GM19238 (cell line): ENCODE results near the gene FILIP1L.
"Not testable (repeated sequence)": the region's sequence is repeated elsewhere in the genome, so short reads cannot be mapped to it uniquely, and the experiment has no call there.

Experiments
- DNase-seq: peaks from one replicate; pipeline ENCODE4 v3.0.0; 2011; ENCODE audit warnings: low spot score; ENCODE audit not compliant: insufficient read length

FILIP1L gene

DNA sequence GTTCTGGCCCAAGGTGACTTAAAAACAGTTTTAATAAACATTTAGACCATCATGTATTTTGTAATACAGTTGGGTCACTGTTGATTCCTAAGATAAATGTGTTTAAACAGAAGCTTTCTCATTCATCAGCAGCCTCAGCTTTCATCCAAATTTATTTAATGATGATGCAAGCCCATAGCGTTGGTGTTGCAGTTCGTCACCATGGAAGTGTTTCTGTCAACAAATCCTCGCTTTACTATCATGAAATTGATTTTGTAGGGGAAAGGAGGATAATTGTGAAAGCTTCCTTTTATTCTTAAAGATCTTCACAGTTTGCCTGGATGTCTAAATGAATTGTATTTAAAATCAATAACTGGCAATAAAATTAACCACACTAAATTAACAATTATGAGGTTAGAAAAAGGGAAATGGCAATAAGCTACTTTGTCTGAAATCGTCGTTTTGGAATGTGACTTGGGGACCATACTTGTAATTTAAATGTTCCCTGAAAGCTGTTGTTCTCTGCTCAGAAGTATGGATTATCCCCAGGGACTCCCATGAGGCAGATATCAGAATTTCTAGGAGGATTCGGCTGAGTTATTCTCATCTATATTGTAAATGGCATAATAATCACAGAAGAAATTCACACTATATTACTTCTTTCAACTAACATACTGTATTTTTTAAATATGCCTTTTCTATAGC lies 267.7 kb downstream of the FILIP1L start:
- no peak for DNase-seq

DNA sequence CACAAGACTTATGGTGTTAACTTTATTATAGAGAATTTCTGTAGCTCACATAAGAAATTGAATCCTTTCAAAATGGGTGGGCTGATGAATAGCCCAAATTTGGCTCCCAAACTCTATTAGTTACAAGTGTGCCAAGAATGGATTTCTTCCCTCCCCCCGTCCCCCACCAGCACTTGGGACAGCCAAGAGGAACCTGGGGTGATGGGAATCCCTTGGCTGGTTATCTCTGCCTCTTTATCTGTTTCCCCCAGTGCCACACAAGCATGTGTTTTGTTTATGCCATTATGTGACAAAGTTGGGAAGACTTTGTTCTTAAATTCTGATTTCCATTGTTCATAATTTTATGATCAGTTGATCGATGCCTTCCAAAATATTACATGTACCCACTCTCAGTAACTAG lies 268.3 kb downstream of the FILIP1L start:
- no peak for DNase-seq

DNA sequence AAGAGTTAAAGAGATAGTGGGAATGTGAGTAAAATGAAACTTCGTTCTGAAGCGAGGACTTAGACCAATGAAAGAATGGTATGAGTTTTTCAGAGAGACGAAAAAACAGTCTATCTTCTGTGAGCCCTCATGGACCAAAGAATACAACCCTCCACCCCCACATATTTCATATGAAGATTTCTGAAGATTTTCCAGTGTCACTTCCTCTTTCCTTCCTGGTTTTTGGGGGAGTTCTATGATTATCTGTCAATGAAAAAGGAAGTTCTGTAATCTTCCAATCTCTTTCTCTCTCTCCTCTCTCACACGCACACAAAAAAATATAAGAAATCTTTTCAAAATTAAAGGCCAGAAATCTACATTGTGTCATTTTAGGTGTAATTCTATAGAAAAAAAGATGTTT lies 269.0 kb downstream of the FILIP1L start:
- DNase-seq: no peak

DNA sequence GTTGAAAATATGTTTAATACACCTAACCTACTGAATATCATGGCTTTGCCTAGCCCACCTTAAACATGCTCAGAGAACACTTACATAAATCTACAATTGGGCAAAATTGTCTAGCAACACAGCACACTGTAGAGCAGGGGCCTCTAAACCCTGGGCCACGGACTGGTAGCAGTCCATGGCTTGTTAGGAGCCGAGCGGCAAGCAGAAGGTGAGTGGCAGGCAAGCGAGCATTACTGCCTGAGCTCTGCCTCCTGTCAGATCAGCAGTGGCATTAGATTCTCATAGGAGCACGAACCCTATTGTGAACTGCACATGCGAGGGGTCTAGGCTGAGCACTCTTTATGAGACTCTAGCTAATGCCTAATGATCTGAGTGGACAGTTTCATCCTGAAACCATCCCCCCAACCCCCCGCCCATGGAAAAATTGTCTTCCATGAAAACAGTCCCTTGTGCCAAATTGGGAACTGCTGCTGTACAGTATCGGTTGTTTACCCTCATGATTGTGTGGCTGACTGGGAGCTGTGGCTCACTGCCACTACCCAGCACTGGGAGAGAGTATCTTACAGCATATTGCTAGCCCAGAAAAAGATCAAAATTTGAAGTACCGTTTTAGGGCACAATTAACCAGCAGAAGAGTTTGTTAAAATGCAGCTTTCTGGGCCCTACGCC lies 270.6 kb downstream of the FILIP1L start:
- no peak for DNase-seq

DNA sequence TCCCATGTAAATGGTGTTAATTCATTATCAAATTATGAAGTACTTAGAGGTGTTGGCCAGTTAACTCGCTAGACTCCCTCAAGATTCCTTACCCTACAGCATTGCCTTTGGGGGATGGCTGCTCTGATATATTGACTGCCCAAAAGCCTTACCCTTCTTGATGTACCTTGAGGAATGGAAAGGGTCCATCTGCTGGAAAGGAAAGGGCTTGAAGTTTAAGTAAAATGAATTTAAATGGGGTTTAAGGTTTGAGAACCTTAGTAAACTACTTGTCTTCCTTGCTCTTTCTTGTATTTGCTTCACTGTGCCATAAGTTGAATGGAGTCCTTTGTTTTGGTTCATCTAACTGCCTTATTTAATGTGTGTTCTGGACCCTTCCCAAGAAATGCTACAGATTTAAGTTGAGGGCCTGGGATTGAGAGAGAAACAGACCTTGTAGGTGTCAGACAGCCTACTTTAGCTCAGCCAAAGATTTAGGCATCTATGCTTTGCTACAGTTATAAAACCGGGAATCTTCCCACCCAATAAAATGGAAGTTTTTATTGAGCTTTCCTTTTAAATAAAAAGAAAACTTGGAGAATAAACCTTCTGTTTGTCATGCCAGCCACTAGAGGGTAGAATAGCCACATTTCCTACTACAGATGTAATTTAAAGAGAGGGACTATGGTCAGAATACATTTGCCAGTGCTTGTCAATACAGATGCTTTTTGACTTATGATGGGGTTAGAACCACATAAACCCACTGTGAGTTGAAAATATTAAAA lies 271.3 kb downstream of the FILIP1L start:
- no peak for DNase-seq

DNA sequence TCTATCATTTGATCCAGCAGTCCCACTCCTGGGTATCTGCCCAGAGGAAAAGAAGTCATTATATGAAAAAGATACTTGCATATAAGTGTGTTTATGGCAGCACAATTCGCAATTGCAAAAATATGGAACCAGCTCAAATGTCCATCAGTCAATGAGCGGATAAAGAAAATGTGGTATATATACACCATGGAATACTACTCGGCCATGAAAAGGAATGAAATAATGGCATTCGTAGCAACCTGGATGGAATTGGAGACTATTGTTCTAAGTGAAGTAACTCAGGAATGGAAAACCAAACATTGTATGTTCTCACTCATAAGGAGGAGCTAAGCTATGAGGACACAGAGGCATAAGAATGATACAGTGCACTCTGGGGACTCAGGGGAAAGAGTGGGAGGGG lies 272.4 kb downstream of the FILIP1L start:
- DNase-seq: not testable (repeated sequence)

DNA sequence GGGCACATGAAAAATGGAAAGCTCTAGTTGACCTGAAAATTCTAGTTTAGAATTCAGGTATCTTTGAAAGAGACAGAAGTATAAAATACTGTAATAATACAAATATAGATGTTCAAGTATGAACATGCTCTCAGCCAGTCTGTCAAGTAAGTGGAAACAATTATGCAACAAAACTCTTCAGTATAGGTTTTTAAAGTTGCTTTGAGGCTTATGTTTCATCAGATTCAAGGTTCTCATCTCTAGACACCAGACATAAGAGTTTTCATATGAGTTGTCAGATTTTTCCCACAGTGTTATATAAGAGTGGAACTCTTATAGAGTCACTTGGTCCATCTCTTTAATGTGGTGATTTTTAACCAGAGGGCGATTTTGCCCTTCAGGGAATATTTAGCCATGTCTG lies 274.7 kb downstream of the FILIP1L start:
- DNase-seq: no peak

DNA sequence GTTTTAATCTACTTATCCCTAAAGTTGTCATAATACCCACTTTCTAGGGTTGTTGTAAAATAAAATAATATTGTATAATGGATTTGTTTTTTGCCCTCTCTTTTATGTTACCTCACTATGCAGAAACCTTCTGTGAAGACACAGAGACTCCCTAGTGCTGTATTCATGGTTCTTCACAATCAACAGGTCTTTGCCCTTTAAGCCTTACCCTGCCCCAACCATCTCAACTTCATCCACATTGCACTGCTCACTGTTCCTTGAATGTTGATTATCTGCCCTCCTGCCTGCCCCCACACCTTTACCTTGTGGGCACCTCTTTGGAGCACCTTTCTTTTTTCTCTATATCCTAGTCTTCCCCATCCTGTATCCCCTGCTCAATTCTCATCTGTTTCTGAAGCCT lies 275.5 kb downstream of the FILIP1L start:
- DNase-seq: no peak

DNA sequence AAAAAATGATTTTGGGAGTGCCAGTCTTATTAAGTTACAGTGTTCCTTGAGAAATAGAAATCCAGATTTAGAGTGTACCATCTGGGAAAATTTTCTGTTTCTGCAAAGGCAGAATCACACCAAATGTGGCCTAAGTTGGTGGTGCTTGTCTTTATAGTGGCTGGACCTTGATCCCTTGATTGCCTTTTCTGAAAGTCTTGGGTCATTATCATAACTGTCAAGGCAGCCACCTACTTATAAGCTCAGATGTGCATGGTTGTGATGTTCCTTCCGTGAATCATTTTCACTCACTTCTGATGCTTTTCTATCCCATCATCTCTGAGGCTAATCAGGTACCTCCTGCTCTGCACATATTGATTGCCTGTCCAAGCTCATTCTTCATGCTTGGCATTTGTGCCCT lies 276.6 kb downstream of the FILIP1L start:
- no peak for DNase-seq

DNA sequence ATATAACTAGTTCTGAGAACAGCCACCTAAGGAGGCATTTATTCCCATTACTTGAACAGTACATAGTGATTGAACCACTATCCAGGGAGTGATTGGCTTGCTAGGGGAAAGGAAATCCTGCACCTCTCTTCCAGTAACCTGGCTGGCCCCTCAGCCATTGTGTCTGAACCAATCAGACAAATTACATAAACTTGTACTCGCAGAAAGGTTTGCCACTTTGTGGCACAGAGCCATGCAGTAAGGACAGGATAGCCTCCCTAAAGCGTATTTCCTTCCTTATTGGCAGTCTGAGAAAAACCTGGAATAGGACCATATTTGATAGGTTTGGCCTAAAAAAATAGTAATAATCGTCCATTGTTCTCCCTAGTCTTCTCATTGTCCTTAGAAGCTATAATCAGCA lies 277.6 kb downstream of the FILIP1L start:
- no peak for DNase-seq

DNA sequence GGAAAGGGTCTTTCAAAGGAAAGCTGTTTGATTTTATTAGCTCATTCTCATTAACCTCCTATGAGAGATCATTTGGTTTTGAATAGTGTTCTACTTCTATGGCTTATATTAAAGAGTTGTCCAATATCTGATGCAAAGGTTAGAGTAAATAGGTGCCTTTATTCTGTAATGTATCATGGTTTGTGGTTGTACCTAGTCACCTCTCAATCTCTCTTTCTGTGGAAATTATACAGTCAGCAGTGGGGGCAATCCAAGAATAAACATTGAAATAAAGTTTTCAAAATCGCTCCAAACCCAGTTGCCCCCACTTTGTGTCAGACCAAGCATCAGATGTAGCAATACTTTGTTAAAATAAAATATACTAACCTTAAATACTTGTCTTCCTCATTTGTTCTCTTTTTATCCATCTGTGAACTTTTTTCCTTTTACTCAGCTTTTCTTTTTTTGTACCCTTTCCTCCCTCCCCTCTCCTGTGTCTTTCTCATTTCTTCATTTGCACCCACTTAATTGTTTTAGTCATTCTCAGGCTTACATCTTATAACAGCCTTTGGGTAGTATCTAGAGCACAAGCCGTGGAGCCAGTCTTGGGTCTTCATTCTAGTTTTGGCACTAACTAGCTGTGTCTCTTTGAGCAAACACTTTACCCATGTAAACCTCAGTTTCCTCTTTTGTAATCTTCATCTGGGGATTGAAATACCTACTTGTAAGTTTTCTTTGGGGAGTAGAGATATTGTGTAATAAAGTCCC lies 279.9 kb downstream of the FILIP1L start:
- no peak for DNase-seq

DNA sequence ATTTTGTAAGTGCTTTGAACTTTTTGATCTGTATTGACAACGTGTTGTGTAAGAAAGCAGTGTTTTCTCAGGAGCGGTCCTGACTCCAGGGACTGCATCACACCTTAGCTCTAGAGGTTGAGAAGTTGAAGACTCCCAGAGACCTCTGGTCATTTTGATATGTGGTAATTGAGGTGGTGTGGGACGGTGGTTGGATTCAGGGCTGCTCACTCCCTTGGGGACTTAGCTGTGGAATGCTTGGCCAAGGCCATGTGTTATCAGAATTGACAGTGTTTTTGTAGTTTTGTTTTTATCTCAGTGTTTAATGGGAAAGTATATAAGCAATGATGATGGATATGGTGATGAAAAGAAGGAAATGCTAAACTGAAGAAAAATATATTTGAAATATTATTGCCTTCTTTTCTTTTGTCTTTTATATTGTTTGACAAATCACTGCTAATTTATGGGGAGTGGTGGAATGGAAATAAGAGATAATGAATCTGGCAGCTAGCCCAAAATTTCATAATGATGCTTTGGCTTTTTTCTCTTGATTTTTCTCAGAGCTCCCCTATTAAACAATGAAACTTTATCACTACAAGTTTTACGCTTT lies 280.6 kb downstream of the FILIP1L start:
- DNase-seq: no peak

DNA sequence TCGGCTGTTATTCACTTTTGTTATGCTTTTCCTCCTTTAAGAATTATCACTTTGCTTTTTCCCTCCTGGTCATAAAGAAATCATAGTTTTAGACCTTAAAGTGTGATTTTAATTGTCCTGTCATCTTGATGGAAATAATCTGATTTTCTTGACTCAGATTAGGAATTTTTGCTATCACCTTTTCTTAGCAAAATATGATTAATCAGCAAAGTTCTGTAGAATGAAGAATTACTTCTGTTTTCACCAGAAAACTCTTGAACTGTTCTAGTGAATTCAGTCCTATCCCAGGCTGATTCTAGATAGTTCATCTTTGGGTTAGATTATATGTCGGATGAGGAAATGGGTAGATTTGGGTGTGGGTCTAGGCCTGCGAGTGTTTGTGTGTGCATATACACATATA lies 284.5 kb downstream of the FILIP1L start:
- DNase-seq: no peak

DNA sequence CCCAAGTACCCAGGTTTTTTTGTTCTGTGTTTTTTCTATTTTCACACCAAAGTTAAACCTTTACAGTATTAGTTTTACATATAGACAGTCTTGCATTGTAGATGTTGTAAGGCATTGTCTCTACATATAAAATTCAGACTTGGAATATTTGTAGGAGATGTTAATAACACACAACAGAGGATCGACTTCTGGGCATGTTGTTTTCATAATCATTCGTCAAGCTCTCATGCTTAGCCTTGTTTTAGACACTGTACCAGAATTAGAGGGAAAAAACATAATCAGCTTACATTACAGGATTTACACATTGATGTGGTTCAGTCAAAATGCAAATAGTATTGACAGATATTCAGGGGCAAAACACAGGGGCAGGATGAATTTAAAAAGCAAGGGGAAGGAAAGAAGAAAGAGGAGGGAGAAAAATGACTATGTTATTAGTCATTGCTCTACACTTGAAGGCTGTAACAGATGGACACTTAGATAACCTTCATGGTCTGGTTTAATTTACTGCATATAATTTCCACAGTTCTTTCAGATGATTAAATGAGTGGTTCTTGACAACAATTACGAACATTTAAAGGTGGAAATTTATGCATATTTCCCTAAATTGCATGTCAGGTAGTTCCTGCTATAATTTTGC lies 289.2 kb downstream of the FILIP1L start:
- DNase-seq: no peak

DNA sequence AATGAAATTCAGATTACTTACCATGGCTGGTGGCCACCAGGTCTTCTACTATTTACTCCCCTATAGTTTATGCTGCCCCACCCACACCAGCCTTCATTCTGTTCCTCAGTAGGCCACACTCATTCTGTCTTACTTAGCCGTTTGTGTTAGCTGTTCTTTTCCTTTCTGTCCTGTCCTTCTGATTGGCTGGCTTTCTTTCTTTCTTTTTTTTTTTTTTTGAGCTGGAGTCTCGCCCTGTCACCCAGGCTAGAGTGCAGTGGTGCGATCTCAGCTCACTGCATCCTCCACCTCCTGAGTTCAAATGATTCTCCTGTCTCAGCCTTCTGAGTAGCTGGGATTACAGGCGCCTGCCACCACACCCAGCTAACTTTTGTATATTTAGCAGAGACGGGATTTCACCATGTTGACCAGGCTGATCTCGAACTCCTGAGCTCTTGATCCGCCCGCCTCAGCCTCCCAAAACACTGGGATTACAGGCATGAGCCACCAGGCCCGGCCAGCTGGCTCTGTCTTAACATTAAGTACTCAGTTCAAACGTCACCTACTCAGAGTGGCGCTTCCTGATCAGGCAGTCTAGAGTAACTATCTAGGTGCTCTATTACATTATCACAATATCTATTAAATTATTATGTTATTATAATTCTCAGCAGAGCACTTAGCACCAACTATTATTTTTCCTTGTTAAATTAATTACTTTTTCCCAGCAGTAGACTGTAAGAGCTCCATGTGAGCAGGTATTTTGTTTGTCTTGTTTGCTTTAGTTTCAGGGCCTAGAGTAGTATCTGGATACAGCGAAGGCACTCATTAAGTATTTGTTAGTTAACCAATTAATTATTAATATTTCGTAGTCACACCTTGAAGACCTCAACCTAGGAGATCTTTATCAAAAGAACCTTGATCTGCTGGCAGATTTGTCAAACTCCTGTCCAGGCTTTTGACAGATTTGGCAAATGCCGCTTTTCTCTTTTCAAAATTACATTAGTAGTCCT lies 290.3 kb downstream of the FILIP1L start:
- DNase-seq: no peak

DNA sequence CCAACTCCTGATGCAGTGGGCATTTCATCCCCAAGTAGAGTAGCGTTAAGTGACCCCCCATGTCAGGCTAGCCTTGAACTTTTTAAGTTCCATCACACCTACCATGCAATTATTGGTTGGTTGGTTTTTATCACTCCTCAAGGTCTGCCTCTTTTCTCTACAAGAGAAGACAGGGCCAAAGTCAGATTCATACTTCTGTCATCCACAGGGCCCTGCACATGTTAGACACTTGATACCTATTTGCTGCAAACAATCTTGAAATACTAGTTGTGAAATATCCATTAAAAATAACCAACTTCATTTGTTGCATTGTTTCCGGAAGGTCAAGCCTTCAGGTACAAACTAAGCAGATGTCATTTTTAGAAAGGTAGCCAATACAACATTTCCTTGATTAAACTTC lies 295.5 kb downstream of the FILIP1L start:
- no peak for DNase-seq

DNA sequence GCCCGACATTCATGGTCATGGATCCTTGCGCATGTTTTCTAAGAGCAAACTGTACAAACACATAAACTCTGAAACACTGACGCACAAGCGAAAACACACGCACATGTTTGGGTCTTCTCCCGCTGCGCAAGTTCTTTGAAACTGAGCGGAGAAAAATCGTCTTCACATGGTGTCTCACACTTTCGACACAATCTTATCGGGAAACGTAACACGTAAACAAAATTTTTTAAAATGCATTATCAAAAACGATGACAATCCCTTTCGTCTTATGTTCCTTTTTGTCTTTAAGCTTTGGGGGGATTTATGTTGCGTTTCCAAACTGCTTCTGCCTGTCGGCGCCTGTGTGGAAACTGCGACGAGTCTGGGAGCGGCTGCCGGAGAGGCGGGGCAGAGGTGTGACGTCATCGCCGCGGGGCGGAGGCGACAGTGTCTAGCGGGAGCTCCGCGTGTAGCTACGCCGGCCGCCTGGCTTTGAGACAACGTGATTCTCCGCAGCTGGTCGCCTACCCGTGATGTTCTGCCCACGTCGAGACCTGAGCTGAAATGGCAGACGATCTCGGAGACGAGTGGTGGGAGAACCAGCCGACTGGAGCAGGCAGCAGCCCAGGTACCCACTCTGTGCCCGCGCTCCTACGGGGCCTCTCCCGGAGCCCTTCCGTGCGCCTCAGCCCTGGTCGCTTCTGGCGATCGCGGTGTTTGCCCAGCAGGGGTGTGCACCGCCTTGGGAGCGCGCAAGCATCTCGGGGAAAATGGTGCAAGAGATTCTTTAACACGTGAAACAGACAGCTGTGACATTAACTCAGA lies 296.7 kb downstream of the FILIP1L start, which contains the start of gene CMSS1:
TSS of gene CMSS1 (plus strand) at position 426 of the 804 bp plus-strand sequence.
- DNase-seq: peak; percentile 80

DNA sequence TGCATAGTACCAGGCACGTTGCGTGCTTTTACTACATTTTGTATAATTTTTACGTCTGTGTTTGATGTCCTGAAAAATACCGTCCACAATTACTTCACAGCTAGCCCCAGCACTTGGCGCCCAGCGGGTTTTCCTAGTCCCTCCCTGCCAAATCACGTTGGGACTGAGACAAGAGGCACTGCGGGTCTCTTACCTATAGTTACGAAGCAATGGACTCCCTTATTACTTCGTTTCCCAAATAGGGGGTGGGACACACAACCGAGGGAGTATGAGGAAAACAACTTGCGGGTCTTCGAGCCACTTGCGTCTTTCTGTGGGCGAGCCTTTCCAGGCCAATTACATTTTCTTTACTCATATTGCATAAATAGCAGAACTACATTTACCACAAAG lies 297.3 kb downstream of the FILIP1L start:
- DNase-seq: no peak

DNA sequence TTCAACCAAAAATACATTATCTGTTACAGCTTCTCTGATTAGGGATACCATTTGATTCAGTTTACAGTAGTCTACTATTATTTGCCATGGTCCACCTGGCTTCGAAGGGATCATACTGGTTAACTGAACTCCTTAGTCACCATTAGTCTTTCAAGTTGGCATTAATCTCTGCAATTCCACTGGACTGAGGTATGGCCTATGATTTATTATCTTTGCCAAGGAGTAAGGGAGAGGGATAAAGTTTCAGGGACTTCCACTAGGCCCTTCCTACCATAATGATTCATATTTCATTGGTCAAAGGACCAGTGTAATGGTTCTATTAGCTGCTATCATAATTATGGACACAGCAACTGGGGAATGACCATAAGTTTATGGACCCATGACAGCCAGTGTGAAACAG lies 303.9 kb downstream of the FILIP1L start:
- DNase-seq: no peak
